SK-N-SH treated with all-trans-retinoic acid at 6 μM for 48 hours (cell line): ENCODE measurements around the gene CDH6.

ENCODE experiments used
- GLIS3 ChIP-seq: fragments of 250-450 bp; sonication (Bioruptor Pico); IDR thresholded peaks from 2 replicates; pipeline ENCODE4 v1.5.0; 2020; ENCODE audit warnings: mild to moderate bottlenecking, moderate library complexity
- ZC3H10 ChIP-seq: fragments of 250-450 bp; sonication (Bioruptor Pico); IDR thresholded peaks from 2 replicates; pipeline ENCODE4 v1.5.1; 2021; ENCODE audit warnings: mild to moderate bottlenecking, moderate library complexity
- ZFP30 ChIP-seq: fragments of 450-650 bp; formaldehyde crosslinking; IDR thresholded peaks from 2 replicates; pipeline ENCODE4 v1.5.0; 2022; ENCODE audit warnings: mild to moderate bottlenecking, moderate library complexity
- ZNF8 ChIP-seq: fragments of 450-650 bp; formaldehyde crosslinking; IDR thresholded peaks from 2 replicates; pipeline ENCODE4 v1.5.0; 2020; ENCODE audit warnings: mild to moderate bottlenecking, moderate library complexity
- TF ChIP-seq, protein P1 (sequence below): fragments of 250-450 bp; sonication (Bioruptor Pico); IDR thresholded peaks from 2 replicates; pipeline ENCODE4 v1.8.0; 2020; ENCODE audit warnings: mild to moderate bottlenecking, moderate library complexity, borderline replicate concordance
- TF ChIP-seq, protein P2 (sequence below): fragments of 250-450 bp; sonication (Bioruptor Pico); IDR thresholded peaks from 2 replicates; pipeline ENCODE4 v1.8.0; 2021; ENCODE audit warnings: low read depth, mild to moderate bottlenecking, moderate library complexity, borderline replicate concordance

DNA sequence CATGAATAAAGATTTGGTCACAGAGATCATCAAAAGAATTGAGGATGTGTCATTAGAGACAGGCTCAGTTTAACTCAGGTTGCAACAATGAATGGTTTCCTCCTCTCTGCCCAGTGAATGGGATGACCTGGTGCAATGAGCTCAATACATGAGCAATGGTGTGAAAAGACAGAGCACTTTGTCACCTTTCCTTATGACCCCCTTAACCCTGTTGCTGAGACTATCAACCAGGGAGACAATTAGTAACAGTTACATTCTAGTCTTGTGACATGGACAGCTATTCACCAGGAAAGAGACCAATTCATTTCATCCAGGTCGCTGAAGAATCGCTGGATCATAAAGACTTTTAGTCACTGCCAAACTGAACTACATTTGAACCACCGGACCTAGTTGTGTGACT lies 19.9 kb upstream of the CDH6 start:
- TF ChIP-seq, protein P1, sequence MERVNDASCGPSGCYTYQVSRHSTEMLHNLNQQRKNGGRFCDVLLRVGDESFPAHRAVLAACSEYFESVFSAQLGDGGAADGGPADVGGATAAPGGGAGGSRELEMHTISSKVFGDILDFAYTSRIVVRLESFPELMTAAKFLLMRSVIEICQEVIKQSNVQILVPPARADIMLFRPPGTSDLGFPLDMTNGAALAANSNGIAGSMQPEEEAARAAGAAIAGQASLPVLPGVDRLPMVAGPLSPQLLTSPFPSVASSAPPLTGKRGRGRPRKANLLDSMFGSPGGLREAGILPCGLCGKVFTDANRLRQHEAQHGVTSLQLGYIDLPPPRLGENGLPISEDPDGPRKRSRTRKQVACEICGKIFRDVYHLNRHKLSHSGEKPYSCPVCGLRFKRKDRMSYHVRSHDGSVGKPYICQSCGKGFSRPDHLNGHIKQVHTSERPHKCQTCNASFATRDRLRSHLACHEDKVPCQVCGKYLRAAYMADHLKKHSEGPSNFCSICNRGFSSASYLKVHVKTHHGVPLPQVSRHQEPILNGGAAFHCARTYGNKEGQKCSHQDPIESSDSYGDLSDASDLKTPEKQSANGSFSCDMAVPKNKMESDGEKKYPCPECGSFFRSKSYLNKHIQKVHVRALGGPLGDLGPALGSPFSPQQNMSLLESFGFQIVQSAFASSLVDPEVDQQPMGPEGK (CRISPR knock-in tag) = no peak
- TF ChIP-seq ZFP30 (CRISPR knock-in tag) (no peak), ZC3H10 (CRISPR knock-in tag) (no peak), GLIS3 (CRISPR knock-in tag) (no peak), ZNF8 (CRISPR knock-in tag) (no peak)
- TF ChIP-seq, protein P2, sequence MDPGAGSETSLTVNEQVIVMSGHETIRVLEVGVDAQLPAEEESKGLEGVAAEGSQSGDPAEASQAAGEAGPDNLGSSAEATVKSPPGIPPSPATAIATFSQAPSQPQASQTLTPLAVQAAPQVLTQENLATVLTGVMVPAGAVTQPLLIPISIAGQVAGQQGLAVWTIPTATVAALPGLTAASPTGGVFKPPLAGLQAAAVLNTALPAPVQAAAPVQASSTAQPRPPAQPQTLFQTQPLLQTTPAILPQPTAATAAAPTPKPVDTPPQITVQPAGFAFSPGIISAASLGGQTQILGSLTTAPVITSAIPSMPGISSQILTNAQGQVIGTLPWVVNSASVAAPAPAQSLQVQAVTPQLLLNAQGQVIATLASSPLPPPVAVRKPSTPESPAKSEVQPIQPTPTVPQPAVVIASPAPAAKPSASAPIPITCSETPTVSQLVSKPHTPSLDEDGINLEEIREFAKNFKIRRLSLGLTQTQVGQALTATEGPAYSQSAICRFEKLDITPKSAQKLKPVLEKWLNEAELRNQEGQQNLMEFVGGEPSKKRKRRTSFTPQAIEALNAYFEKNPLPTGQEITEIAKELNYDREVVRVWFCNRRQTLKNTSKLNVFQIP (CRISPR knock-in tag) = no peak
